Activated CD4-positive, alpha-beta T cell treated with anti-CD3 and anti-CD28 coated beads, Interleukin-2, amount 10 ng/mL, durations not matched to agents 7 days and 5 days (primary cell): ENCODE data around the gene ARMH4. TPM values are rescaled to one million over a fixed set of nuclear protein-coding genes. Genes with fewer than 3 reads are reported as not detected.

Source experiments
- total RNA-seq, 2 experiments: library from RNA; stranded (reverse); gene quantifications; one replicate each; pipeline ENCODE4 v1.2.3, GENCODE V29; 2021

The ARMH4 gene
- total RNA-seq, 2 experiments from 2014 or later, result 0.07 TPM; not detected in 1

Other genes with a start within 250 kb of the ARMH4 start
- gene ACTR10, start 47.9 kb upstream of the ARMH4 start, total RNA-seq, result 10 to 100 TPM; 39.2 to 46.3 TPM
- 100 to 1,000 TPM; 233 to 245 TPM for gene PSMA3, start 92.6 kb upstream of the ARMH4 start, total RNA-seq
- gene ARID4A, start 146.3 kb upstream of the ARMH4 start, total RNA-seq, result 10 to 100 TPM; 32.8 to 37.3 TPM
- gene TOMM20L, start 243.7 kb upstream of the ARMH4 start, total RNA-seq, result not detected